Karpas-422 (cell line): Measurements from ENCODE around the gene EBLN2. TPM values are rescaled to one million over a fixed set of nuclear protein-coding genes. Genes with fewer than 3 reads are reported as not detected.
A peak's percentile ranks its signal among the peaks of the same experiment; 100 is the strongest.

Experiments used
- DNase-seq: peaks from one replicate; pipeline ENCODE4 v3.0.0-alpha.2; 2015
- H2AFZ ChIP-seq: fragments of 200-600 bp; sonication (generic); 2 replicates; pipeline ENCODE4 v1.6.1; 2014; ENCODE audit warnings: antibody characterized with exemption, low read length, mixed read lengths
- H3K27ac ChIP-seq: fragments of 200-600 bp; sonication (generic); 2 replicates; pipeline ENCODE4 v1.5.1; 2014; ENCODE audit warnings: mild to moderate bottlenecking, low read length, moderate library complexity
- H3K27me3 ChIP-seq: fragments of 200-600 bp; sonication (generic); 2 replicates; pipeline ENCODE4 v1.6.1; 2014; ENCODE audit warnings: low read length, mixed read lengths
- H3K36me3 ChIP-seq: fragments of 200-600 bp; sonication (generic); 2 replicates; pipeline ENCODE4 v1.6.1; 2014; ENCODE audit warnings: low read length, mixed read lengths; ENCODE audit not compliant: insufficient read depth
- H3K4me1 ChIP-seq: fragments of 200-600 bp; sonication (generic); 2 replicates; pipeline ENCODE4 v1.6.1; 2014; ENCODE audit warnings: mild to moderate bottlenecking, low read length, mixed read lengths
- H3K4me2 ChIP-seq: fragments of 200-600 bp; sonication (generic); 2 replicates; pipeline ENCODE4 v1.6.1; 2014; ENCODE audit warnings: low read length, low read depth, mild to moderate bottlenecking; ENCODE audit not compliant: poor library complexity, severe bottlenecking
- H3K4me3 ChIP-seq: fragments of 200-600 bp; sonication (generic); 2 replicates; pipeline ENCODE4 v1.5.1; 2014; ENCODE audit warnings: mild to moderate bottlenecking, antibody characterized with exemption, low read length, mixed read lengths
- H3K79me2 ChIP-seq: fragments of 200-600 bp; sonication (generic); 2 replicates; pipeline ENCODE4 v1.6.1; 2014; ENCODE audit warnings: mild to moderate bottlenecking, low read length, mixed read lengths
- H3K9ac ChIP-seq: fragments of 200-600 bp; sonication (generic); 2 replicates; pipeline ENCODE4 v1.6.0; 2014; ENCODE audit warnings: low read length
- H3K9me2 ChIP-seq: fragments of 200-600 bp; sonication (generic), shearing (Covaris generic); replicated peaks from 2 replicates; pipeline ENCODE4 v1.6.0; 2014; ENCODE audit warnings: mild to moderate bottlenecking, low read length, moderate library complexity; ENCODE audit not compliant: insufficient read depth
- H3K9me3 ChIP-seq: fragments of 300-700, 200-600 bp; sonication (generic); 2 replicates; pipeline ENCODE4 v1.6.1; 2014; ENCODE audit warnings: low read length, mixed read lengths
- H4K20me1 ChIP-seq: fragments of 200-600 bp; sonication (generic); 2 replicates; pipeline ENCODE4 v1.6.1; 2014; ENCODE audit warnings: mild to moderate bottlenecking, antibody characterized with exemption, low read length, low read depth; ENCODE audit not compliant: insufficient read depth
- total RNA-seq: library from RNA; depleted of rRNA; stranded (reverse); fragments of >200 nt; shearing (Covaris generic); gene quantifications from 2 replicates; pipeline ENCODE4 v1.2.3, GENCODE V29; 2014; ENCODE audit warnings: low replicate concordance

EBLN2 gene
- total RNA-seq, 1 experiment from 2014 or later, result 5.2 TPM

GRCh38 chr3:73029321-73029796 lies 32.1 kb upstream of the EBLN2 start:
- peaks cover 9% of the 10 kb centered on the region for H3K4me1 ChIP-seq
- no peak overlapping the region for H3K4me3 ChIP-seq
- DNase-seq, result no peak
- H3K79me2 ChIP-seq, result peaks cover 100% of the 10 kb centered on the region
- H3K9me3 ChIP-seq, result no peaks in the 10 kb centered on the region
- peaks cover 22% of the 10 kb centered on the region for H4K20me1 ChIP-seq
- H3K27ac ChIP-seq, result no peak overlapping the region
- no peak overlapping the region for H3K9ac ChIP-seq
- H2AFZ ChIP-seq, result no peak overlapping the region
- peaks cover 10% of the 10 kb centered on the region for H3K36me3 ChIP-seq
- no peaks in the 10 kb centered on the region for H3K9me2 ChIP-seq
- no peak overlapping the region for H3K4me2 ChIP-seq
- H3K27me3 ChIP-seq, result no peaks in the 10 kb centered on the region

GRCh38 chr3:73030073-73030597 lies 31.3 kb upstream of the EBLN2 start:
- peaks cover 16% of the 10 kb centered on the region for H3K4me1 ChIP-seq
- H3K9me2 ChIP-seq, result no peaks in the 10 kb centered on the region
- H3K4me2 ChIP-seq, result no peak overlapping the region
- H2AFZ ChIP-seq, result no peak overlapping the region
- H3K9me3 ChIP-seq, result no peaks in the 10 kb centered on the region
- DNase-seq, result no peak
- H4K20me1 ChIP-seq, result peaks cover 25% of the 10 kb centered on the region
- H3K4me3 ChIP-seq, result no peak overlapping the region
- no peak overlapping the region for H3K9ac ChIP-seq
- peaks cover 10% of the 10 kb centered on the region for H3K36me3 ChIP-seq
- H3K27ac ChIP-seq, result no peak overlapping the region
- H3K27me3 ChIP-seq, result no peaks in the 10 kb centered on the region
- peaks cover 100% of the 10 kb centered on the region for H3K79me2 ChIP-seq

- H3K9me2 ChIP-seq, result no peaks in the 10 kb centered on the region
- H3K4me1 ChIP-seq, result peaks cover 31% of the 10 kb centered on the region
- no peak overlapping the region for H2AFZ ChIP-seq
- H3K27me3 ChIP-seq, result no peaks in the 10 kb centered on the region
- H3K4me3 ChIP-seq, result no peak overlapping the region
- DNase-seq, result no peak
- H3K9ac ChIP-seq, result no peak overlapping the region
- peaks cover 5% of the 10 kb centered on the region for H3K36me3 ChIP-seq
- H3K9me3 ChIP-seq, result no peaks in the 10 kb centered on the region
- no peak overlapping the region for H3K4me2 ChIP-seq
- H4K20me1 ChIP-seq, result peaks cover 24% of the 10 kb centered on the region
- H3K27ac ChIP-seq, result no peak overlapping the region
- H3K79me2 ChIP-seq, result peaks cover 100% of the 10 kb centered on the region
Measured at GRCh38 chr3:73031573-73032103, 29.8 kb upstream of the EBLN2 start.

- Histone ChIP-seq H3K4me3 (no peak overlapping the region), H3K9ac (no peak overlapping the region), H3K9me2 (no peaks in the 10 kb centered on the region), H3K36me3 (no peaks in the 10 kb centered on the region; the same call in 1 of the 2 replicates), H3K4me1 (peaks cover 67% of the 10 kb centered on the region), H3K27me3 (no peaks in the 10 kb centered on the region), H3K4me2 (peak overlapping the region; percentile 47), H3K79me2 (peaks cover 100% of the 10 kb centered on the region), H3K27ac (peak overlapping the region; percentile 27), H4K20me1 (peaks cover 28% of the 10 kb centered on the region), H2AFZ (no peak overlapping the region), H3K9me3 (no peaks in the 10 kb centered on the region)
- peak; percentile 47 for DNase-seq
Measured at GRCh38 chr3:73036694-73037591, 24.5 kb upstream of the EBLN2 start.

- no peak for DNase-seq
- Histone ChIP-seq H3K9me2 (no peaks in the 10 kb centered on the region), H3K9me3 (no peaks in the 10 kb centered on the region), H3K4me2 (no peak overlapping the region), H3K4me1 (peaks cover 75% of the 10 kb centered on the region), H3K4me3 (no peak overlapping the region), H3K27me3 (no peaks in the 10 kb centered on the region), H3K9ac (no peak overlapping the region), H3K27ac (no peak overlapping the region), H4K20me1 (peaks cover 43% of the 10 kb centered on the region; the same call in 1 of the 2 replicates), H2AFZ (no peak overlapping the region), H3K79me2 (peaks cover 100% of the 10 kb centered on the region), H3K36me3 (no peaks in the 10 kb centered on the region)
Measured at GRCh38 chr3:73041537-73041936, 19.9 kb upstream of the EBLN2 start.

- no peak overlapping the region for H3K4me3 ChIP-seq
- no peak overlapping the region for H2AFZ ChIP-seq
- no peaks in the 10 kb centered on the region for H3K9me3 ChIP-seq
- H3K9ac ChIP-seq, result no peak overlapping the region
- H3K79me2 ChIP-seq, result peaks cover 100% of the 10 kb centered on the region
- no peak for DNase-seq
- no peak overlapping the region for H3K27ac ChIP-seq
- H3K27me3 ChIP-seq, result no peaks in the 10 kb centered on the region
- H3K36me3 ChIP-seq, result peaks cover 1% of the 10 kb centered on the region; the same call in 1 of the 2 replicates
- no peak overlapping the region for H3K4me2 ChIP-seq
- H4K20me1 ChIP-seq, result peaks cover 45% of the 10 kb centered on the region; the same call in 1 of the 2 replicates
- H3K4me1 ChIP-seq, result peaks cover 60% of the 10 kb centered on the region
- no peaks in the 10 kb centered on the region for H3K9me2 ChIP-seq
Measured at GRCh38 chr3:73043414-73043813, 18.0 kb upstream of the EBLN2 start.

GRCh38 chr3:73045391-73045790 lies 16.1 kb upstream of the EBLN2 start:
- Histone ChIP-seq H3K4me2 (no peak overlapping the region), H4K20me1 (peaks cover 37% of the 10 kb centered on the region; the same call in 1 of the 2 replicates), H3K27ac (no peak overlapping the region), H3K27me3 (no peaks in the 10 kb centered on the region), H2AFZ (no peak overlapping the region), H3K9ac (no peak overlapping the region), H3K4me1 (peaks cover 54% of the 10 kb centered on the region), H3K36me3 (peaks cover 5% of the 10 kb centered on the region; the same call in 1 of the 2 replicates), H3K4me3 (no peak overlapping the region), H3K79me2 (peaks cover 98% of the 10 kb centered on the region), H3K9me3 (no peaks in the 10 kb centered on the region), H3K9me2 (no peaks in the 10 kb centered on the region)
- no peak for DNase-seq

- no peak for DNase-seq
- Histone ChIP-seq H3K4me3 (no peak overlapping the region), H3K4me1 (peaks cover 46% of the 10 kb centered on the region), H3K27me3 (no peaks in the 10 kb centered on the region), H3K9me3 (no peaks in the 10 kb centered on the region), H4K20me1 (peaks cover 37% of the 10 kb centered on the region; the same call in 1 of the 2 replicates), H3K4me2 (no peak overlapping the region), H2AFZ (no peak overlapping the region), H3K9ac (no peak overlapping the region), H3K27ac (no peak overlapping the region), H3K79me2 (peaks cover 98% of the 10 kb centered on the region), H3K36me3 (peaks cover 5% of the 10 kb centered on the region; the same call in 1 of the 2 replicates), H3K9me2 (no peaks in the 10 kb centered on the region)
Measured at GRCh38 chr3:73046195-73046594, 15.3 kb upstream of the EBLN2 start.
